Keratinocyte (primary cell): ENCODE measurements around the gene RGMA.

Experiments used
- EZH2 ChIP-seq: IDR thresholded peaks from one replicate; pipeline ENCODE4 v1.6.1; 2012; ENCODE audit warnings: inconsistent platforms, mild to moderate bottlenecking, low read length, moderate library complexity
- TF ChIP-seq, protein P1 (sequence below), 3 experiments: IDR thresholded peaks in 1 of 3; conservative IDR thresholded peaks in 1 of 3; optimal IDR thresholded peaks in 1 of 3; 2 replicates in 2 of 3; 3 replicates in 1 of 3; pipeline versions ENCODE3 to v1.5.1; 2011; ENCODE audit warnings: low read length in 3 of 3, mild to moderate bottlenecking in 3 of 3, moderate library complexity in 2 of 3, control low read depth in 1 of 3, inconsistent platforms in 1 of 3; ENCODE audit not compliant: insufficient read depth in 2 of 3; ENCODE audit errors: extremely low read depth in 1 of 3

GRCh38 chr15:93088200-93088980 lies 621 bp downstream of the RGMA start:
- TF ChIP-seq, protein P1, sequence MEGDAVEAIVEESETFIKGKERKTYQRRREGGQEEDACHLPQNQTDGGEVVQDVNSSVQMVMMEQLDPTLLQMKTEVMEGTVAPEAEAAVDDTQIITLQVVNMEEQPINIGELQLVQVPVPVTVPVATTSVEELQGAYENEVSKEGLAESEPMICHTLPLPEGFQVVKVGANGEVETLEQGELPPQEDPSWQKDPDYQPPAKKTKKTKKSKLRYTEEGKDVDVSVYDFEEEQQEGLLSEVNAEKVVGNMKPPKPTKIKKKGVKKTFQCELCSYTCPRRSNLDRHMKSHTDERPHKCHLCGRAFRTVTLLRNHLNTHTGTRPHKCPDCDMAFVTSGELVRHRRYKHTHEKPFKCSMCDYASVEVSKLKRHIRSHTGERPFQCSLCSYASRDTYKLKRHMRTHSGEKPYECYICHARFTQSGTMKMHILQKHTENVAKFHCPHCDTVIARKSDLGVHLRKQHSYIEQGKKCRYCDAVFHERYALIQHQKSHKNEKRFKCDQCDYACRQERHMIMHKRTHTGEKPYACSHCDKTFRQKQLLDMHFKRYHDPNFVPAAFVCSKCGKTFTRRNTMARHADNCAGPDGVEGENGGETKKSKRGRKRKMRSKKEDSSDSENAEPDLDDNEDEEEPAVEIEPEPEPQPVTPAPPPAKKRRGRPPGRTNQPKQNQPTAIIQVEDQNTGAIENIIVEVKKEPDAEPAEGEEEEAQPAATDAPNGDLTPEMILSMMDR (optimal IDR thresholded peaks at IDR 0.05 in 1 of 3, IDR thresholded peaks at IDR 0.05 in 1 of 3, conservative IDR thresholded peaks at IDR 0.05 in 1 of 3; ENCODE audit: extremely low read depth in 1 of 3, insufficient read depth in 2 of 3, low read length in 3 of 3) = no peak
- peak; percentile 69 for TF ChIP-seq EZH2
